HEK293 (cell line): ENCODE data around the gene MKI67.

Experiments
- CTCF ChIA-PET: fragments of 350-600 bp; formaldehyde crosslinking; extraction: SDS; loops from one replicate; lab custom pipeline; 2021; ENCODE audit warnings: antibody characterized with exemption; lab: Yijun Ruan, JAX
- POLR2A ChIA-PET: fragments of 300-600 bp; formaldehyde crosslinking; extraction: SDS; loops from one replicate; lab custom pipeline; 2020; ENCODE audit warnings: antibody characterized with exemption, inconsistent platforms; lab: Yijun Ruan, JAX
- H3K27ac ChIP-seq: fragments of 200-500 bp; sonication (Bioruptor generic); 2 replicates; pipeline ENCODE4 v1.5.1; 2014; ENCODE audit warnings: low read depth, low read length, control low read depth, inconsistent platforms; ENCODE audit errors: extremely low read depth
- H3K36me3 ChIP-seq, 2 experiments: fragments of 200-500 bp in 1 of 2; sonication (Bioruptor generic) in 1 of 2; 1 replicate in 1 of 2; 2 replicates in 1 of 2; pipeline ENCODE4 v1.5.1; 2014 to 2017; ENCODE audit warnings: inconsistent platforms in 2 of 2, low read length in 2 of 2; ENCODE audit not compliant: control insufficient read depth in 2 of 2, insufficient read depth in 1 of 2
- H3K4me1 ChIP-seq: fragments of 200-500 bp; sonication (Bioruptor generic); 2 replicates; pipeline ENCODE4 v1.5.1; 2014; ENCODE audit warnings: mild to moderate bottlenecking, low read length, inconsistent platforms; ENCODE audit not compliant: control insufficient read depth, insufficient read depth
- H3K4me3 ChIP-seq: 2 replicates; pipeline ENCODE4 v1.5.1; 2011; ENCODE audit warnings: low read depth, mild to moderate bottlenecking, control low read depth, low read length, moderate library complexity
- H3K9me3 ChIP-seq: fragments of 200-500 bp; sonication (Bioruptor generic); 2 replicates; pipeline ENCODE4 v1.5.1; 2014; ENCODE audit warnings: low read depth, low read length, inconsistent platforms; ENCODE audit not compliant: control insufficient read depth, insufficient read depth
- AEBP2 ChIP-seq: fragments of 450-650 bp; formaldehyde crosslinking; IDR thresholded peaks from 2 replicates; pipeline ENCODE4 v1.5.1; 2016; ENCODE audit warnings: missing biosample characterization, missing genetic modification characterization, borderline replicate concordance
- BCL11A ChIP-seq: fragments of 450-650 bp; formaldehyde crosslinking; IDR thresholded peaks from 2 replicates; pipeline ENCODE4 v1.5.1; 2016; ENCODE audit warnings: low read depth, missing biosample characterization, missing genetic modification characterization
- IKZF3 ChIP-seq: fragments of 450-650 bp; IDR thresholded peaks from 2 replicates; pipeline ENCODE4 v1.5.0; 2018; ENCODE audit warnings: missing biosample characterization, mild to moderate bottlenecking, missing genetic modification characterization, moderate library complexity
- KLF16 ChIP-seq: fragments of 450-650 bp; formaldehyde crosslinking; IDR thresholded peaks from 2 replicates; pipeline ENCODE4 v1.5.1; 2017; ENCODE audit warnings: missing biosample characterization, missing genetic modification characterization
- MZF1 ChIP-seq: fragments of 450-650 bp; formaldehyde crosslinking; IDR thresholded peaks from 2 replicates; pipeline ENCODE4 v1.5.1; 2017; ENCODE audit warnings: missing biosample characterization, missing genetic modification characterization, borderline replicate concordance
- SP3 ChIP-seq: fragments of 450-650 bp; formaldehyde crosslinking; IDR thresholded peaks from 2 replicates; pipeline ENCODE4 v1.5.1; 2016; ENCODE audit warnings: missing biosample characterization, missing genetic modification characterization
- YY2 ChIP-seq: fragments of 450-650 bp; formaldehyde crosslinking; IDR thresholded peaks from 2 replicates; pipeline ENCODE4 v1.5.1; 2016; ENCODE audit warnings: missing biosample characterization, missing genetic modification characterization
- ZBTB21 ChIP-seq: fragments of 450-650 bp; formaldehyde crosslinking; IDR thresholded peaks from 2 replicates; pipeline ENCODE4 v1.5.1; 2017; ENCODE audit warnings: missing biosample characterization, missing genetic modification characterization
- ZBTB26 ChIP-seq: fragments of 450-650 bp; formaldehyde crosslinking; optimal IDR thresholded peaks from 2 replicates; pipeline ENCODE3; 2016; ENCODE audit warnings: missing biosample characterization, mild to moderate bottlenecking, missing genetic modification characterization
- ZBTB7A ChIP-seq: fragments of 450-650 bp; formaldehyde crosslinking; IDR thresholded peaks from 2 replicates; pipeline ENCODE4 v1.5.1; 2016; ENCODE audit warnings: low read depth, missing biosample characterization, missing genetic modification characterization
- ZFHX2 ChIP-seq: fragments of 450-650 bp; formaldehyde crosslinking; conservative IDR thresholded peaks from 2 replicates; pipeline ENCODE4 v1.5.1; 2016; ENCODE audit warnings: missing biosample characterization, missing genetic modification characterization
- ZNF114 ChIP-seq: fragments of 450-650 bp; formaldehyde crosslinking; IDR thresholded peaks from 2 replicates; pipeline ENCODE4 v1.5.0; 2017; ENCODE audit warnings: missing biosample characterization, missing genetic modification characterization
- ZNF138 ChIP-seq: fragments of 450-650 bp; formaldehyde crosslinking; IDR thresholded peaks from 2 replicates; pipeline ENCODE4 v1.5.1; 2016; ENCODE audit warnings: missing biosample characterization, missing genetic modification characterization, borderline replicate concordance
- ZNF223 ChIP-seq: fragments of 450-650 bp; formaldehyde crosslinking; IDR thresholded peaks from 2 replicates; pipeline ENCODE4 v1.5.1; 2016; ENCODE audit warnings: missing biosample characterization, missing genetic modification characterization
- ZNF266 ChIP-seq: fragments of 450-650 bp; formaldehyde crosslinking; IDR thresholded peaks from 2 replicates; pipeline ENCODE4 v1.5.1; 2016; ENCODE audit warnings: missing biosample characterization, missing genetic modification characterization, low read depth
- ZNF302 ChIP-seq: fragments of 450-650 bp; formaldehyde crosslinking; IDR thresholded peaks from 2 replicates; pipeline ENCODE4 v1.5.1; 2016; ENCODE audit warnings: missing biosample characterization, missing genetic modification characterization, low read depth
- ZNF571 ChIP-seq: fragments of 450-650 bp; formaldehyde crosslinking; IDR thresholded peaks from 2 replicates; pipeline ENCODE4 v1.5.0; 2017; ENCODE audit warnings: missing biosample characterization, missing genetic modification characterization
- ZNF654 ChIP-seq: fragments of 450-650 bp; formaldehyde crosslinking; IDR thresholded peaks from 2 replicates; pipeline ENCODE4 v1.5.1; 2016; ENCODE audit warnings: low read depth, missing biosample characterization, missing genetic modification characterization
- TF ChIP-seq, protein P1 (sequence below): fragments of 450-650 bp; formaldehyde crosslinking; IDR thresholded peaks from 2 replicates; pipeline ENCODE4 v1.5.1; 2016; ENCODE audit warnings: missing biosample characterization, missing genetic modification characterization
- TF ChIP-seq, protein P2 (sequence below): fragments of 450-650 bp; formaldehyde crosslinking; IDR thresholded peaks from 2 replicates; pipeline ENCODE4 v1.5.1; 2017; ENCODE audit warnings: missing biosample characterization, missing genetic modification characterization
- TF ChIP-seq, protein P3 (sequence below): fragments of 450-650 bp; formaldehyde crosslinking; IDR thresholded peaks from 2 replicates; pipeline ENCODE4 v1.5.1; 2016; ENCODE audit warnings: missing biosample characterization, missing genetic modification characterization

Gene MKI67

DNA sequence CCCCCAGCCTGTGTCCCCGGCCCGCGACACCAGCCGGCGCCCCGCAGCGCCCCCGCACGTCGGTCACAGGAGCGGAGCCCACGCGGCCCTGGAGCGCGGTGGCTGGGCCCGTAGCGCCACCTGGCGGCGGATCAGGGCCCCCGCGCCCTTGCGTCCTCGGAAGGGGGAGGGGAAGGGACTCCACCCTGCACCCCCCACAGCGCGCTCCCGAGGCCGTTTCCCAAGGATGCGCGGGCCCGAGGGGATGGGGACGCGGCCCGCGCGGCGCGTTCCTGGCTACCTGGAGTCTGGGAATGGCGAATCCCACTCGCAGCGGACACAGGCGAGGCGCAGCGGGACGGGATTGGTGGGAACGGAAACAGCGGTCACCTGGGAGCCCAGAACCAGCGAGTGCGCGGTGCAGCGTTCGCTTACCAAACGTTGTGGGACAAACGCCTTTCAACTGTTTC, 23.8 kb upstream of the MKI67 start (continued):
- TF ChIP-seq IKZF3 (peak; percentile 94), MZF1 (no peak), KLF16 (tag by site-specific recombination) (no peak), ZBTB21 (no peak), AEBP2 (tag by site-specific recombination) (no peak)

- Histone ChIP-seq H3K4me1 (no peaks in the 10 kb centered on the region), H3K4me3 (no peak overlapping the region; the same call in none of the 2 replicates), H3K9me3 (no peaks in the 10 kb centered on the region), H3K36me3 (no peaks in the 10 kb centered on the region)
- CTCF ChIA-PET: interaction anchor here (0.6 to 2.8 kb wide), 15 partner anchors 9 to 421 kb away, joined by 3 to 19 read pairs (median 4); no protein-coding TSS in a partner anchor
- TF ChIP-seq ZNF138 (tag by site-specific recombination) (no peak), ZFHX2 (tag by site-specific recombination) (no peak), ZBTB7A (tag by site-specific recombination) (no peak)
- TF ChIP-seq, protein P1, sequence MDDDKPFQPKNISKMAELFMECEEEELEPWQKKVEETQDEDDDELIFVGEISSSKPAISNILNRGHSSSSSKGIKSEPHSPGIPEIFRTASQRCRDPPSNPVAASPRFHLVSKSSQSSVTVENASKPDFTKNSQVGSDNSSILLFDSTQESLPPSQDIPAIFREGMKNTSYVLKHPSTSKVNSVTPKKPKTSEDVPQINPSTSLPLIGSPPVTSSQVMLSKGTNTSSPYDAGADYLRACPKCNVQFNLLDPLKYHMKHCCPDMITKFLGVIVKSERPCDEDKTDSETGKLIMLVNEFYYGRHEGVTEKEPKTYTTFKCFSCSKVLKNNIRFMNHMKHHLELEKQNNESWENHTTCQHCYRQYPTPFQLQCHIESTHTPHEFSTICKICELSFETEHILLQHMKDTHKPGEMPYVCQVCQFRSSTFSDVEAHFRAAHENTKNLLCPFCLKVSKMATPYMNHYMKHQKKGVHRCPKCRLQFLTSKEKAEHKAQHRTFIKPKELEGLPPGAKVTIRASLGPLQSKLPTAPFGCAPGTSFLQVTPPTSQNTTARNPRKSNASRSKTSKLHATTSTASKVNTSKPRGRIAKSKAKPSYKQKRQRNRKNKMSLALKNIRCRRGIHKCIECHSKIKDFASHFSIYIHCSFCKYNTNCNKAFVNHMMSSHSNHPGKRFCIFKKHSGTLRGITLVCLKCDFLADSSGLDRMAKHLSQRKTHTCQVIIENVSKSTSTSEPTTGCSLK (tag by site-specific recombination): no peak
- TF ChIP-seq, all 188 proteins: peak for 0
- POLR2A ChIA-PET: no interaction called here
- no peak overlapping the region for H3K27ac ChIP-seq
These were observed 23.2 kb upstream of the MKI67 start for GRCh38 chr10:128149267-128150014.

DNA sequence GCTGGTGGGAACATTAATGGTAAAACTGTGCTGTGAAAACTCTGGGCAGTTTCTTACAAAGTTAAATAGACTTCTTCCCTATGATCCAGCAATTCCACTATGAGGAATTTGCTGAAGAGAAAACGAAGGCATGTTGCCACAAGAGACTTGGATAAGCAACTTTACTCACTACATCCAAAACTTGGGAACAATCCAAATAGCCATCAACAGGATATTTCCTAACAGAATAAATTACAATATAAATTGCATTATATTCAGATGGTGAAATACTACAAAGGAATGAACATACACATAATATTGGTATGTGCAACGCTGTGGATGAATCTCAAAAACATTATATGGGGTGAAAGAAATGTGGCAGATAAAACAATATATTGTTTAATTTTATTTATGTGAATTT, 21.4 kb upstream of the MKI67 start:
- Histone ChIP-seq H3K4me1 (no peaks in the 10 kb centered on the region), H3K4me3 (no peak overlapping the region), H3K36me3 (no peaks in the 10 kb centered on the region), H3K9me3 (no peaks in the 10 kb centered on the region), H3K27ac (no peak overlapping the region)
- POLR2A ChIA-PET: no interaction called here
- CTCF ChIA-PET: no interaction called here
- TF ChIP-seq SP3 (no peak), ZBTB26 (no peak), ZNF223 (tag by site-specific recombination) (no peak), ZNF654 (tag by site-specific recombination) (no peak), AEBP2 (tag by site-specific recombination) (no peak), BCL11A (tag by site-specific recombination) (no peak), ZNF266 (tag by site-specific recombination) (no peak), ZNF114 (no peak), ZNF571 (no peak), ZNF302 (no peak), YY2 (tag by site-specific recombination) (no peak)
- TF ChIP-seq, protein P2, sequence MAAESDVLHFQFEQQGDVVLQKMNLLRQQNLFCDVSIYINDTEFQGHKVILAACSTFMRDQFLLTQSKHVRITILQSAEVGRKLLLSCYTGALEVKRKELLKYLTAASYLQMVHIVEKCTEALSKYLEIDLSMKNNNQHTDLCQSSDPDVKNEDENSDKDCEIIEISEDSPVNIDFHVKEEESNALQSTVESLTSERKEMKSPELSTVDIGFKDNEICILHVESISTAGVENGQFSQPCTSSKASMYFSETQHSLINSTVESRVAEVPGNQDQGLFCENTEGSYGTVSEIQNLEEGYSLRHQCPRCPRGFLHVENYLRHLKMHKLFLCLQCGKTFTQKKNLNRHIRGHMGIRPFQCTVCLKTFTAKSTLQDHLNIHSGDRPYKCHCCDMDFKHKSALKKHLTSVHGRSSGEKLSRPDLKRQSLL (tag by site-specific recombination): no peak
- TF ChIP-seq, protein P3, sequence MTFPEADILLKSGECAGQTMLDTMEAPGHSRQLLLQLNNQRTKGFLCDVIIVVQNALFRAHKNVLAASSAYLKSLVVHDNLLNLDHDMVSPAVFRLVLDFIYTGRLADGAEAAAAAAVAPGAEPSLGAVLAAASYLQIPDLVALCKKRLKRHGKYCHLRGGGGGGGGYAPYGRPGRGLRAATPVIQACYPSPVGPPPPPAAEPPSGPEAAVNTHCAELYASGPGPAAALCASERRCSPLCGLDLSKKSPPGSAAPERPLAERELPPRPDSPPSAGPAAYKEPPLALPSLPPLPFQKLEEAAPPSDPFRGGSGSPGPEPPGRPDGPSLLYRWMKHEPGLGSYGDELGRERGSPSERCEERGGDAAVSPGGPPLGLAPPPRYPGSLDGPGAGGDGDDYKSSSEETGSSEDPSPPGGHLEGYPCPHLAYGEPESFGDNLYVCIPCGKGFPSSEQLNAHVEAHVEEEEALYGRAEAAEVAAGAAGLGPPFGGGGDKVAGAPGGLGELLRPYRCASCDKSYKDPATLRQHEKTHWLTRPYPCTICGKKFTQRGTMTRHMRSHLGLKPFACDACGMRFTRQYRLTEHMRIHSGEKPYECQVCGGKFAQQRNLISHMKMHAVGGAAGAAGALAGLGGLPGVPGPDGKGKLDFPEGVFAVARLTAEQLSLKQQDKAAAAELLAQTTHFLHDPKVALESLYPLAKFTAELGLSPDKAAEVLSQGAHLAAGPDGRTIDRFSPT (tag by site-specific recombination): no peak
